ENCODE results near the gene JPT2.
A peak's percentile ranks its signal among the peaks of the same experiment; 100 is the strongest.

JPT2 gene

GRCh38 chr16:1691956-1692355 is 13.9 kb downstream of the JPT2 start:
- H4K91ac ChIP-seq (ENCODE audit: low read depth, low read length), result no peak overlapping the region
- H3K4ac ChIP-seq (ENCODE audit: low read depth, low read length), result peak overlapping the region; percentile 32
- H3K4me2 ChIP-seq (ENCODE audit: low read length), result no peak overlapping the region
- H3K9ac ChIP-seq (ENCODE audit: low read length), result no peak overlapping the region
- no peak overlapping the region for H2BK120ac ChIP-seq (ENCODE audit: insufficient read depth, low read length, poor library complexity)
- no peak overlapping the region for H3K23ac ChIP-seq (ENCODE audit: low read length)
- peak overlapping the region; percentile 6 for H3K18ac ChIP-seq (ENCODE audit: low read length)
- H2AFZ ChIP-seq (ENCODE audit: insufficient read depth, low read length, poor library complexity), result no peak overlapping the region
- WGBS (ENCODE audit: extremely low coverage, insufficient coverage, insufficient read length), result no CpG with 5 or more reads among the region's 21 CpGs
- H2BK12ac ChIP-seq (ENCODE audit: low read length), result no peak overlapping the region
- peaks cover 50 to 61% of the 10 kb centered on the region in 2 experiments for H3K36me3 ChIP-seq (ENCODE audit: control insufficient read depth in 1 of 2, insufficient read depth in 2 of 2, low read length in 2 of 2)
- peak overlapping the region; percentile 30 for H3K4me3 ChIP-seq (ENCODE audit: low read depth, low read length)
- H3K27ac ChIP-seq (ENCODE audit: low read depth, low read length), result peak overlapping the region; percentile 24
- no peak overlapping the region for H4K8ac ChIP-seq (ENCODE audit: low read depth, low read length)
- H3K9me3 ChIP-seq (ENCODE audit: insufficient read depth, low read depth, low read length), result peaks cover 2% of the 10 kb centered on the region
- no peak overlapping the region for H3K14ac ChIP-seq (ENCODE audit: low read length)
- H3K79me2 ChIP-seq (ENCODE audit: control insufficient read depth, insufficient read depth, low read length, poor library complexity), result peaks cover 11% of the 10 kb centered on the region
- peaks cover 22 to 27% of the 10 kb centered on the region in 2 experiments for H3K4me1 ChIP-seq (ENCODE audit: control insufficient read depth in 1 of 2, insufficient read depth in 2 of 2, low read length in 2 of 2)
- H3K27me3 ChIP-seq (ENCODE audit: insufficient read depth, low read length), result no peaks in the 10 kb centered on the region
- peak; percentile 98 for DNase-seq
- H2BK5ac ChIP-seq (ENCODE audit: low read depth, low read length, poor library complexity), result no peak overlapping the region
- no peak overlapping the region for H4K12ac ChIP-seq (ENCODE audit: low read depth, low read length)
- H2AK5ac ChIP-seq (ENCODE audit: low read length), result no peak overlapping the region
- H3K79me1 ChIP-seq (ENCODE audit: low read length), result peaks cover 10% of the 10 kb centered on the region

GRCh38 chr16:1696863-1697262 is 18.8 kb downstream of the JPT2 start:
- Histone ChIP-seq H3K27ac (ENCODE audit: low read depth, low read length) (no peak overlapping the region), H4K12ac (ENCODE audit: low read depth, low read length) (no peak overlapping the region), H3K4ac (ENCODE audit: low read depth, low read length) (no peak overlapping the region), H3K79me1 (ENCODE audit: low read length) (no peaks in the 10 kb centered on the region), H4K91ac (ENCODE audit: low read depth, low read length) (no peak overlapping the region), H2AK5ac (ENCODE audit: low read length) (no peak overlapping the region), H2BK12ac (ENCODE audit: low read length) (no peak overlapping the region), H3K36me3 (ENCODE audit: control insufficient read depth in 1 of 2, insufficient read depth in 2 of 2, low read length in 2 of 2) (peaks cover 60 to 71% of the 10 kb centered on the region in 2 experiments), H2AFZ (ENCODE audit: insufficient read depth, low read length, poor library complexity) (no peak overlapping the region), H4K8ac (ENCODE audit: low read depth, low read length) (no peak overlapping the region), H3K4me3 (ENCODE audit: low read depth, low read length) (no peak overlapping the region), H2BK120ac (ENCODE audit: insufficient read depth, low read length, poor library complexity) (no peak overlapping the region), H3K79me2 (ENCODE audit: control insufficient read depth, insufficient read depth, low read length, poor library complexity) (no peaks in the 10 kb centered on the region), H3K4me1 (ENCODE audit: control insufficient read depth in 1 of 2, insufficient read depth in 2 of 2, low read length in 2 of 2) (peaks cover 3 to 6% of the 10 kb centered on the region in 2 experiments), H3K9me3 (ENCODE audit: insufficient read depth, low read depth, low read length) (peaks cover 2% of the 10 kb centered on the region), H3K18ac (ENCODE audit: low read length) (no peak overlapping the region), H3K23ac (ENCODE audit: low read length) (no peak overlapping the region), H3K27me3 (ENCODE audit: insufficient read depth, low read length) (no peaks in the 10 kb centered on the region), H3K9ac (ENCODE audit: low read length) (no peak overlapping the region), H3K4me2 (ENCODE audit: low read length) (no peak overlapping the region), H2BK5ac (ENCODE audit: low read depth, low read length, poor library complexity) (peak overlapping the region; percentile 9), H3K14ac (ENCODE audit: low read length) (no peak overlapping the region)
- WGBS (ENCODE audit: extremely low coverage, insufficient coverage, insufficient read length), result no CpG with 5 or more reads among the region's 5 CpGs
- peak; percentile 95 to 99 for DNase-seq

- no peaks in the 10 kb centered on the region for H3K4me1 ChIP-seq (ENCODE audit: control insufficient read depth in 1 of 2, insufficient read depth in 2 of 2, low read length in 2 of 2)
- no peak for DNase-seq
- WGBS (ENCODE audit: extremely low coverage, insufficient coverage, insufficient read length), result no CpG with 5 or more reads among the region's 10 CpGs
Measured at GRCh38 chr16:1698680-1699079, 20.6 kb downstream of the JPT2 start.

GRCh38 chr16:1700246-1700645 is 22.2 kb downstream of the JPT2 start:
- H3K23ac ChIP-seq (ENCODE audit: low read length), result no peak overlapping the region
- H3K4ac ChIP-seq (ENCODE audit: low read depth, low read length), result no peak overlapping the region
- H3K4me1 ChIP-seq (ENCODE audit: control insufficient read depth in 1 of 2, insufficient read depth in 2 of 2, low read length in 2 of 2), result peaks cover 0 to 2% of the 10 kb centered on the region in 2 experiments
- no peak overlapping the region for H4K8ac ChIP-seq (ENCODE audit: low read depth, low read length)
- no peak overlapping the region for H2AK5ac ChIP-seq (ENCODE audit: low read length)
- H3K9ac ChIP-seq (ENCODE audit: low read length), result no peak overlapping the region
- H3K9me3 ChIP-seq (ENCODE audit: insufficient read depth, low read depth, low read length), result peaks cover 2% of the 10 kb centered on the region
- no peak overlapping the region for H2BK12ac ChIP-seq (ENCODE audit: low read length)
- no peak overlapping the region for H2BK5ac ChIP-seq (ENCODE audit: low read depth, low read length, poor library complexity)
- no peak overlapping the region for H3K27ac ChIP-seq (ENCODE audit: low read depth, low read length)
- no peak overlapping the region for H3K4me2 ChIP-seq (ENCODE audit: low read length)
- no peak for DNase-seq
- no peak overlapping the region for H2BK120ac ChIP-seq (ENCODE audit: insufficient read depth, low read length, poor library complexity)
- H3K27me3 ChIP-seq (ENCODE audit: insufficient read depth, low read length), result no peaks in the 10 kb centered on the region
- H4K91ac ChIP-seq (ENCODE audit: low read depth, low read length), result no peak overlapping the region
- H3K4me3 ChIP-seq (ENCODE audit: low read depth, low read length), result no peak overlapping the region
- H3K79me2 ChIP-seq (ENCODE audit: control insufficient read depth, insufficient read depth, low read length, poor library complexity), result no peaks in the 10 kb centered on the region
- no peak overlapping the region for H2AFZ ChIP-seq (ENCODE audit: insufficient read depth, low read length, poor library complexity)
- H3K18ac ChIP-seq (ENCODE audit: low read length), result no peak overlapping the region
- H3K79me1 ChIP-seq (ENCODE audit: low read length), result no peaks in the 10 kb centered on the region
- no peak overlapping the region for H4K12ac ChIP-seq (ENCODE audit: low read depth, low read length)
- H3K36me3 ChIP-seq (ENCODE audit: control insufficient read depth in 1 of 2, insufficient read depth in 2 of 2, low read length in 2 of 2), result peaks cover 43 to 54% of the 10 kb centered on the region in 2 experiments
- H3K14ac ChIP-seq (ENCODE audit: low read length), result no peak overlapping the region
- WGBS (ENCODE audit: extremely low coverage, insufficient coverage, insufficient read length), result no CpG with 5 or more reads among the region's 3 CpGs

More at GRCh38 chr16:1698680-1699079, 20.6 kb downstream of the JPT2 start:
- H4K8ac ChIP-seq (ENCODE audit: low read depth, low read length), result no peak overlapping the region
- H3K79me2 ChIP-seq (ENCODE audit: control insufficient read depth, insufficient read depth, low read length, poor library complexity), result no peaks in the 10 kb centered on the region
- H2AFZ ChIP-seq (ENCODE audit: insufficient read depth, low read length, poor library complexity), result no peak overlapping the region
- H2AK5ac ChIP-seq (ENCODE audit: low read length), result no peak overlapping the region
- no peak overlapping the region for H3K9ac ChIP-seq (ENCODE audit: low read length)
- H3K27me3 ChIP-seq (ENCODE audit: insufficient read depth, low read length), result no peaks in the 10 kb centered on the region
- H3K4me3 ChIP-seq (ENCODE audit: low read depth, low read length), result no peak overlapping the region
- no peak overlapping the region for H3K14ac ChIP-seq (ENCODE audit: low read length)
- no peak overlapping the region for H2BK5ac ChIP-seq (ENCODE audit: low read depth, low read length, poor library complexity)
- no peak overlapping the region for H3K4ac ChIP-seq (ENCODE audit: low read depth, low read length)
- H3K4me2 ChIP-seq (ENCODE audit: low read length), result no peak overlapping the region
- H4K91ac ChIP-seq (ENCODE audit: low read depth, low read length), result no peak overlapping the region
- no peak overlapping the region for H2BK12ac ChIP-seq (ENCODE audit: low read length)
- no peak overlapping the region for H2BK120ac ChIP-seq (ENCODE audit: insufficient read depth, low read length, poor library complexity)
- no peak overlapping the region for H3K23ac ChIP-seq (ENCODE audit: low read length)
- no peak overlapping the region for H3K27ac ChIP-seq (ENCODE audit: low read depth, low read length)
- peaks cover 2% of the 10 kb centered on the region for H3K9me3 ChIP-seq (ENCODE audit: insufficient read depth, low read depth, low read length)
- H3K79me1 ChIP-seq (ENCODE audit: low read length), result no peaks in the 10 kb centered on the region
- peaks cover 49 to 61% of the 10 kb centered on the region in 2 experiments for H3K36me3 ChIP-seq (ENCODE audit: control insufficient read depth in 1 of 2, insufficient read depth in 2 of 2, low read length in 2 of 2)
- no peak overlapping the region for H3K18ac ChIP-seq (ENCODE audit: low read length)
- H4K12ac ChIP-seq (ENCODE audit: low read depth, low read length), result no peak overlapping the region

Measured in trophoblast cell (in vitro differentiated cells and primary cell).